GM10847 (cell line): ENCODE data around the gene LARGE2.

Source experiments
- POLR2A ChIP-seq: IDR thresholded peaks from 2 replicates; pipeline ENCODE4 v1.6.1; 2011; ENCODE audit not compliant: insufficient read length; ENCODE audit errors: extremely low read depth

Gene LARGE2

DNA sequence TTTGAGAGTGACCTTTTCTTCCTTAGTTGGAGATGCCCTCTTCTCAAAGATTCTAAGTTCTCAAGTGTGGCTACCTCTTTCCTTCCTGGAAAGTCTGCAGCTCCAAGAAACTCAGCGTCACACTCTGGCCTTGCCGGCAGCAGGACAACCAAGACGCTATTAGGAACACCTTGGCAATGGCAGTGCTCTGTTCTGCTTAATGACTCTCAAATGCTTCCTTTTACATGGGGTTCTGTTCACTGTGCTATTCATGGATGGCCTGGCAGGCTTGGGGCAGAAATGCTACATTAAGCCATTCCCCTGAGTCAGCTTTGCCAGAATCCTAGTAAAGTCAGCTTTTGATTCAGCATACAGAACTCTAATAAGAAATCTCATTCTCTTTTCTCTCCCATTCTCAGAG is 25.9 kb downstream of the LARGE2 start:
- TF ChIP-seq POLR2A: no peak

DNA sequence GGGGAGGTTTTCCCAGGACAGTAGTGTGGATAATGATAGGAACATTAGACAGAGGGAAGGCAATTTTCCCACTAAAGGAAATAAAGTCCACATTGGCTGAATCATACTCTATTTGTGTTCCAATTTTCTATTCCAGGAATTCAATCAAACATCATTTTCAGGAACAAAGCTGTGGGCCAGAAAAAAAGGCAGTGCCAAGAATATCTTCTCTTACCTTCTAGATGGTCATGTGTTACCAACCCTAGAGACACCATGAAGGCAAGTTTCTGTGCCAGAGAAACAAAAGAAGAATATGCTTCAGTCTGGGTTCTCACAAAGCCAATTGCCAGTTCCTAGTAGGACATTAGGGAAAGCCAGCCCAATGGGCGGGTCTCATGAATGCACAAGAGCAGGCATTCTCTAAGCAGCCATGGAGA is 27.5 kb downstream of the LARGE2 start:
- TF ChIP-seq POLR2A: no peak

DNA sequence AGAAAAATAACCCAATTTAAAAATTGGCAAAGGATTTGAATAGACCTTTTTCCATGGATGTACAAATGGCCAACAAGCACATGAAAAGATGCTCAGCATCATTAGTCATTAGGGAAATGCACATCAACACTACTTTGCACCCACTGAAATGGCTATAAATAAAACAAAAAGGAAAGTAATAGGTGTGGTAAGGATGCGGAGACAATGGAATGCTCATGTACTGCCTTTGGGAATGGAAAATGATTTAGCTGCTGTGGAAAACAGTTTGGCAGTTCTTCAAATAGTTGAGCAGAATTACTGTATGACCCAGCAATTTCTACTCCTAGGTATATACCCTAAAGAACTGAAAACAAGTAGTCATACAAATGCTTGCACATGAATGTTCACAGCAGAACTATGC is 37.4 kb downstream of the LARGE2 start:
- TF ChIP-seq POLR2A: no peak

DNA sequence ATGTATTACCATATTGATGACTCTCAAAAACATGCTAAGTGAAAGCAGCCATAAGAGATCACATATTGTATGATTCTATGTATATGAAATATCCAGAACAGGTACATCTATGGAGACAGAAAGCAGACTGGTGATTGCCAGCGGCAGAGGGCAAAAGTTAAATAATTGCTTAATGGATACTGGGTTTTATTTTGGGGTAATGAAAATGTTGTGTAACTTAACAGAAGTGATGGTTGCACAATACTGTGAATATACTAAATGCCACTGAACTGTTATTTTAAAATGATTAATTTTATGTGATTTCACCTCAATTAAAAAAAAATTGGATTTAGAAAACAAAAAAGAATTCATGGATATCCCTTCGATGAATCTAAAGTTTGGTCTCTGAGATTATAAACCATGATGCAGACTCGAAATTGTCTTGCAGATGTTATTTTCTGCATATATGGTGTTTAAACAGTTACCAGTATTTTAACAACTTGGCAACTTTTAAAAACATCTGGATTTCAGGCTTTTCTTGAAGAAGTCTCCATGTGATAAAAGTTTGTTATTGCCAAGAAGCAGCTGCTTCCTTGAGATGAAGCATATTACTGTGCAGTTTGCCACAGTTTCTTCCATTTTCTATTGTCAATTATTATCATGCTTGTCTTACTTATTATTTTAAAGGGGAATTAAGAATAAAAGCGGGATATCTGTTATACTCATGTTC is 38.1 kb downstream of the LARGE2 start:
- TF ChIP-seq POLR2A: no peak

DNA sequence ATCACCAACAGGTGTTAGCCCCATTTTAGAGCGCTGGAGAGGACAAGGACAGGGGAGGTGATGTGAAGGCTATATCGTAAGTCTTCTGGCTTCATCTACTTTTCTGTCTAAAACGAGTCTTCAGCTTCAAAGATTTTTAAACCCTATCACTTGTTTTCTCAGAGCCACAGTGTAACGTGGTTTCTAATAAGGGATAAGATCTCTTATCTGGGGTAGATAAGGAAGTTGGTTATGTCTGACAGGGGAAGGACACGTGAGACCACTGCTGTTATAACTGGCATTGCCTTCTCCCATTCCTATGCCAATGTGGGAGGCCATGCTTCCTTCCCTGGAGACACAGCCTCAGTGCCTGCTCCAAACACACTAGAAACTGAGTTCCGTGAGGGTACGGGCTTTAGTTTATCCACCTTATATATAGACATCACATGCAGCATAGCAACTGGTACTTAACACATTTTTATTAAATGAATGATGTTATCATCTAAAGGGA is 39.3 kb downstream of the LARGE2 start:
- no peak for TF ChIP-seq POLR2A

GRCh38 chr11:45964911-45965389 is 42.5 kb downstream of the LARGE2 start:
- no peak for TF ChIP-seq POLR2A

- no peak for TF ChIP-seq POLR2A
Measured at GRCh38 chr11:45967506-45967905, 45.0 kb downstream of the LARGE2 start.

DNA sequence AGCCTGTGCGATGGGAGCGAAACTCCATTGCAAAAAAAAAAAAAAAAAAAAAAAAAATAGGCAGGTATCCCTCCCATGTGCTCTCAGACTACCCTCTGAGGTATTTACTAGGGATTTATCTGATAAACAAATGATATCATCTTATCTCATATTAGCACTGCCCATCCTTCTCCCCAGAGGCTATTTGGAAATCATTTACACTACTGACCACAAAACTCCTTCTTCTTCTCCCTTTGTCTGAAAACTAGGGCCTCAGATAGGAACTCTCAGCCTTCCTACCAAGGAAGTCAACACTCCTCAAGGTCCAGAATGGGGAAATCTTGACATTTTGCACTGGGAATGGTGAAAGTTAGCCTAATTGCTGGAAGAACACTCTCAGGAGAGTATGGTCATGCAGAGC is 46.4 kb downstream of the LARGE2 start:
- no peak for TF ChIP-seq POLR2A

- no peak for TF ChIP-seq POLR2A
Measured at GRCh38 chr11:45973601-45974000, 51.1 kb downstream of the LARGE2 start.

GRCh38 chr11:45974806-45975205 is 52.4 kb downstream of the LARGE2 start:
- no peak for TF ChIP-seq POLR2A
